HG03280 (cell line): ENCODE data around the gene ANKRD27.

ENCODE experiments used
- ATAC-seq: cut with Tn5 transposase; IDR thresholded peaks from one replicate; pipeline ENCODE4 v1.9.1; 2021; ENCODE audit warnings: mild to moderate bottlenecking, moderate library complexity; ENCODE audit not compliant: unreplicated experiment

The ANKRD27 gene

GRCh38 chr19:32691291-32691951, 16.4 kb upstream of the ANKRD27 start, which contains the start of gene NUDT19:
Gene NUDT19, plus strand, starts transcription at chr19:32691821. Its CDS starts 140 bp downstream, at chr19:32691961.
- ATAC-seq, result peak; percentile 82

- ATAC-seq, result no peak
Observed at GRCh38 chr19:32688311-32688710, 13.3 kb upstream of the ANKRD27 start.

GRCh38 chr19:32687681-32688080, 12.7 kb upstream of the ANKRD27 start:
- ATAC-seq, result no peak

GRCh38 chr19:32686847-32687475, 12.0 kb upstream of the ANKRD27 start:
- no peak for ATAC-seq

GRCh38 chr19:32682317-32682716, 7.3 kb upstream of the ANKRD27 start:
- ATAC-seq, result no peak

- no peak for ATAC-seq
Observed at GRCh38 chr19:32680986-32681385, 6.0 kb upstream of the ANKRD27 start.

GRCh38 chr19:32677657-32678056, 2.7 kb upstream of the ANKRD27 start:
- ATAC-seq, result no peak

GRCh38 chr19:32676895-32677359, 1.9 kb upstream of the ANKRD27 start:
- ATAC-seq, result no peak

- ATAC-seq, result no peak
Observed at GRCh38 chr19:32676186-32676894, 1.4 kb upstream of the ANKRD27 start.

GRCh38 chr19:32675720-32676185, 773 bp upstream of the ANKRD27 start, which contains the start of gene RGS9BP:
Gene RGS9BP, plus strand, starts transcription at chr19:32675848. Its CDS starts 416 bp downstream, at chr19:32676264.
- ATAC-seq, result peak; percentile 26

GRCh38 chr19:32674153-32674930, 638 bp downstream of the ANKRD27 start:
- peak; percentile 14 for ATAC-seq

- ATAC-seq, result no peak
Observed at GRCh38 chr19:32673573-32673972, 1.4 kb downstream of the ANKRD27 start.

- no peak for ATAC-seq
Observed at GRCh38 chr19:32672841-32673240, 2.1 kb downstream of the ANKRD27 start.

- ATAC-seq, result no peak
Observed at GRCh38 chr19:32671883-32672593, 2.9 kb downstream of the ANKRD27 start.

- ATAC-seq, result no peak
Observed at GRCh38 chr19:32669310-32669709, 5.7 kb downstream of the ANKRD27 start.

GRCh38 chr19:32666084-32666483, 8.9 kb downstream of the ANKRD27 start:
- ATAC-seq, result no peak

- no peak for ATAC-seq
Observed at GRCh38 chr19:32662186-32662585, 12.8 kb downstream of the ANKRD27 start.

- ATAC-seq, result no peak
Observed at GRCh38 chr19:32661318-32661717, 13.7 kb downstream of the ANKRD27 start.

GRCh38 chr19:32658527-32658926, 16.5 kb downstream of the ANKRD27 start:
- ATAC-seq, result no peak

- ATAC-seq, result no peak
Observed at GRCh38 chr19:32658075-32658474, 16.9 kb downstream of the ANKRD27 start.
